RWPE2 (cell line): ENCODE data around the gene NMUR1.

Experiments used
- ATAC-seq: fragments of 200-7000 bp; cut with Tn5 transposase; 3 replicates; pipeline ENCODE4 v1.9.1; 2021; ENCODE audit warnings: low read depth
- DNase-seq: peaks from one replicate; pipeline ENCODE4 v3.0.0-alpha.2; 2020; ENCODE audit warnings: low spot score
- H3K27ac ChIP-seq: fragments of 450-650 bp; 2 replicates; pipeline ENCODE4 v1.5.1; 2017; ENCODE audit warnings: mild to moderate bottlenecking; ENCODE audit not compliant: poor library complexity, severe bottlenecking
- H3K27me3 ChIP-seq: fragments of 250-450 bp; sonication (Bioruptor Pico); 2 replicates; pipeline ENCODE4 v1.5.1; 2021; ENCODE audit warnings: mild to moderate bottlenecking, moderate library complexity; ENCODE audit not compliant: insufficient read depth, poor library complexity, severe bottlenecking
- H3K36me3 ChIP-seq: fragments of 250-450 bp; sonication (Bioruptor Pico); 2 replicates; pipeline ENCODE4 v1.5.1; 2020; ENCODE audit warnings: low read depth, mild to moderate bottlenecking, moderate library complexity
- H3K4me1 ChIP-seq: fragments of 250-450 bp; sonication (Bioruptor Pico); 2 replicates; pipeline ENCODE4 v1.5.1; 2021; ENCODE audit warnings: mild to moderate bottlenecking, moderate library complexity; ENCODE audit not compliant: insufficient read depth, poor library complexity, severe bottlenecking
- H3K4me3 ChIP-seq: fragments of 250-450 bp; sonication (Bioruptor Pico); 2 replicates; pipeline ENCODE4 v1.5.1; 2021; ENCODE audit warnings: mild to moderate bottlenecking, moderate library complexity; ENCODE audit not compliant: severe bottlenecking
- H3K9me3 ChIP-seq: fragments of 250-450 bp; sonication (Bioruptor Pico); 2 replicates; pipeline ENCODE4 v1.5.1; 2021; ENCODE audit warnings: mild to moderate bottlenecking, moderate library complexity; ENCODE audit not compliant: severe bottlenecking
- CTCF ChIP-seq: fragments of 450-650 bp; IDR thresholded peaks from one replicate; pipeline ENCODE4 v1.5.1; 2017; ENCODE audit warnings: mild to moderate bottlenecking, moderate library complexity; ENCODE audit not compliant: poor library complexity, severe bottlenecking

NMUR1 gene

GRCh38 chr2:231521443-231521842 lies 8.8 kb downstream of the NMUR1 start:
- no peaks in the 10 kb centered on the region for H3K36me3 ChIP-seq
- no peak overlapping the region for H3K4me3 ChIP-seq
- TF ChIP-seq CTCF: no peak
- ATAC-seq (no peak), DNase-seq (no peak)
- H3K9me3 ChIP-seq: no peaks in the 10 kb centered on the region
- H3K4me1 ChIP-seq: no peaks in the 10 kb centered on the region
- no peaks in the 10 kb centered on the region for H3K27me3 ChIP-seq
- no peak overlapping the region for H3K27ac ChIP-seq

GRCh38 chr2:231519975-231520555 lies 10.2 kb downstream of the NMUR1 start:
- Histone ChIP-seq H3K4me1 (peaks cover 2% of the 10 kb centered on the region), H3K27me3 (no peaks in the 10 kb centered on the region), H3K27ac (no peak overlapping the region), H3K36me3 (no peaks in the 10 kb centered on the region), H3K4me3 (no peak overlapping the region), H3K9me3 (no peaks in the 10 kb centered on the region)
- TF ChIP-seq CTCF: no peak
- ATAC-seq: no peak
- DNase-seq: no peak

- ATAC-seq: no peak
These were observed 11.5 kb downstream of the NMUR1 start for GRCh38 chr2:231518771-231519170.

GRCh38 chr2:231515603-231516002 lies 14.6 kb downstream of the NMUR1 start:
- no peaks in the 10 kb centered on the region for H3K27me3 ChIP-seq
- no peak for DNase-seq
- TF ChIP-seq CTCF: no peak
- ATAC-seq: no peak
- H3K4me3 ChIP-seq: no peak overlapping the region
- no peaks in the 10 kb centered on the region for H3K9me3 ChIP-seq
- peaks cover 9% of the 10 kb centered on the region for H3K4me1 ChIP-seq
- no peak overlapping the region for H3K27ac ChIP-seq
- H3K36me3 ChIP-seq: peaks cover 9% of the 10 kb centered on the region; the same call in 1 of the 2 replicates

More at GRCh38 chr2:231518771-231519170, 11.5 kb downstream of the NMUR1 start:
- no peak overlapping the region for H3K27ac ChIP-seq
- H3K9me3 ChIP-seq: no peaks in the 10 kb centered on the region
- DNase-seq: no peak
- H3K36me3 ChIP-seq: no peaks in the 10 kb centered on the region
- peaks cover 4% of the 10 kb centered on the region for H3K4me1 ChIP-seq
- H3K27me3 ChIP-seq: no peaks in the 10 kb centered on the region
- no peak for TF ChIP-seq CTCF
- H3K4me3 ChIP-seq: no peak overlapping the region

GRCh38 chr2:231514951-231515297 lies 15.3 kb downstream of the NMUR1 start:
- Histone ChIP-seq H3K27ac (peak overlapping the region; percentile 38), H3K36me3 (peaks cover 9% of the 10 kb centered on the region; the same call in 1 of the 2 replicates), H3K27me3 (no peaks in the 10 kb centered on the region), H3K9me3 (no peaks in the 10 kb centered on the region), H3K4me1 (peaks cover 9% of the 10 kb centered on the region), H3K4me3 (peak overlapping the region; percentile 59)
- no peak for ATAC-seq
- no peak for TF ChIP-seq CTCF
- no peak for DNase-seq
